GM12878 (cell line): Measurements from ENCODE around the gene NCBP2. TPM values are rescaled to one million over a fixed set of nuclear protein-coding genes. Genes with fewer than 3 reads are reported as not detected.

Experiments
- CEBPB ChIP-seq, 2 experiments: fragments of 150-350 bp in 1 of 2; IDR thresholded peaks; 2 replicates each; pipeline ENCODE4 v1.6.1; 2012 to 2014; ENCODE audit warnings: low read depth in 2 of 2, low read length in 2 of 2, borderline replicate concordance in 1 of 2, inconsistent platforms in 1 of 2
- PRDM15 ChIP-seq: fragments of 450-650 bp; formaldehyde crosslinking; IDR thresholded peaks from 2 replicates; pipeline ENCODE4 v1.4.0; 2020; ENCODE audit warnings: mild to moderate bottlenecking, moderate library complexity
- polyA plus RNA-seq, 11 experiments: library from polyadenylated mRNA; depleted of rRNA in 4 of 11; unstranded in 6 of 11; stranded (reverse) in 5 of 11; fragments of >200 nt; fragmentation: Nextera tagmentation in 4 of 11; fragmentation: Illumina TruSeq in 1 of 11; extraction: Ambion mirVana in 4 of 11; extraction: Trizol in 1 of 11; gene quantifications; 1 replicate in 1 of 11; 2 replicates in 10 of 11; pipeline versions ENCODE4 v1.2.1 to v1.2.3, GENCODE V29; 2011 to 2016; ENCODE audit warnings: inconsistent platforms in 2 of 11, missing spikeins in 2 of 11, low read depth in 1 of 11
- total RNA-seq, 4 experiments: library from RNA; depleted of rRNA in 3 of 4; stranded (reverse); fragments of >200 nt in 3 of 4; fragmentation: Illumina TruSeq in 1 of 4; extraction: Trizol in 1 of 4; gene quantifications; 2 replicates each; pipeline versions ENCODE4 v1.2.1 to v1.2.3, GENCODE V29; 2013 to 2021
- TF ChIP-seq, protein P1 (sequence below): fragments of 450-650 bp; IDR thresholded peaks from 2 replicates; pipeline ENCODE4 v1.6.1; 2018; ENCODE audit warnings: mild to moderate bottlenecking, low read depth, moderate library complexity; ENCODE audit not compliant: partially characterized antibody
- TF ChIP-seq, protein P2 (sequence below): IDR thresholded peaks from 2 replicates; pipeline ENCODE4 v1.6.1; 2011; ENCODE audit warnings: borderline replicate concordance, low read depth, mild to moderate bottlenecking, moderate library complexity, low read length; ENCODE audit not compliant: insufficient read depth, poor library complexity, severe bottlenecking

The NCBP2 gene
- total and polyA plus RNA-seq, 10 of the 15 experiments (the other 5 are each of a cell fraction or from before 2014, with no cell fraction given) = 59.6 to 136 (median 96.4) TPM

DNA sequence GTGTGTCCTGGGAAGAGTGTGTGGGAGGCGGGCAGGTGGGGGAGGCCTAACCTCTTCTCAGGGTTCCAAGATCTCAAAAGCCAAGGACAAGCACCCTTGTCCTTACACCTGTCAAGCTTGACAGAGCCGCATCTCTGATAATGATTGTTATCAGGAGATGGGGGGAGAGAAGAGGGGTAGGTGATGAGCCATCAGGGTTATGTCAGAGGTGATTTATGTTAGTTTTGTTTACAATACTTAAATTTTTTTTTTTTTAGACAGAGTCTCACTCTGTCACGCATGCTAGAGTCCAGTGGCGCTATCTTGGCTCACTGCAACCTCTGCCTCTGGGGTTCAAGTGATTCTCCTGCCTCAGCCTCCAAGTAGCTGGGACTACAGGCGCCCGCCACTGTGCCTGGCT is 7.4 kb upstream of the NCBP2 start (continued):
- TF ChIP-seq, protein P1, sequence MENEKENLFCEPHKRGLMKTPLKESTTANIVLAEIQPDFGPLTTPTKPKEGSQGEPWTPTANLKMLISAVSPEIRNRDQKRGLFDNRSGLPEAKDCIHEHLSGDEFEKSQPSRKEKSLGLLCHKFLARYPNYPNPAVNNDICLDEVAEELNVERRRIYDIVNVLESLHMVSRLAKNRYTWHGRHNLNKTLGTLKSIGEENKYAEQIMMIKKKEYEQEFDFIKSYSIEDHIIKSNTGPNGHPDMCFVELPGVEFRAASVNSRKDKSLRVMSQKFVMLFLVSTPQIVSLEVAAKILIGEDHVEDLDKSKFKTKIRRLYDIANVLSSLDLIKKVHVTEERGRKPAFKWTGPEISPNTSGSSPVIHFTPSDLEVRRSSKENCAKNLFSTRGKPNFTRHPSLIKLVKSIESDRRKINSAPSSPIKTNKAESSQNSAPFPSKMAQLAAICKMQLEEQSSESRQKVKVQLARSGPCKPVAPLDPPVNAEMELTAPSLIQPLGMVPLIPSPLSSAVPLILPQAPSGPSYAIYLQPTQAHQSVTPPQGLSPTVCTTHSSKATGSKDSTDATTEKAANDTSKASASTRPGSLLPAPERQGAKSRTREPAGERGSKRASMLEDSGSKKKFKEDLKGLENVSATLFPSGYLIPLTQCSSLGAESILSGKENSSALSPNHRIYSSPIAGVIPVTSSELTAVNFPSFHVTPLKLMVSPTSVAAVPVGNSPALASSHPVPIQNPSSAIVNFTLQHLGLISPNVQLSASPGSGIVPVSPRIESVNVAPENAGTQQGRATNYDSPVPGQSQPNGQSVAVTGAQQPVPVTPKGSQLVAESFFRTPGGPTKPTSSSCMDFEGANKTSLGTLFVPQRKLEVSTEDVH = no peak
- TF ChIP-seq PRDM15 (CRISPR knock-in tag) (no peak), CEBPB (IDR thresholded peaks at IDR 0.05; ENCODE audit: borderline replicate concordance in 1 of 2, low read depth in 2 of 2, low read length in 2 of 2) (no peak)
- TF ChIP-seq, protein P2, sequence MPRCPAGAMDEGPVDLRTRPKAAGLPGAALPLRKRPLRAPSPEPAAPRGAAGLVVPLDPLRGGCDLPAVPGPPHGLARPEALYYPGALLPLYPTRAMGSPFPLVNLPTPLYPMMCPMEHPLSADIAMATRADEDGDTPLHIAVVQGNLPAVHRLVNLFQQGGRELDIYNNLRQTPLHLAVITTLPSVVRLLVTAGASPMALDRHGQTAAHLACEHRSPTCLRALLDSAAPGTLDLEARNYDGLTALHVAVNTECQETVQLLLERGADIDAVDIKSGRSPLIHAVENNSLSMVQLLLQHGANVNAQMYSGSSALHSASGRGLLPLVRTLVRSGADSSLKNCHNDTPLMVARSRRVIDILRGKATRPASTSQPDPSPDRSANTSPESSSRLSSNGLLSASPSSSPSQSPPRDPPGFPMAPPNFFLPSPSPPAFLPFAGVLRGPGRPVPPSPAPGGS = no peak
